Endothelial cell of umbilical vein (primary cell): ENCODE results near the gene TAOK2. TPM values are rescaled to one million over a fixed set of nuclear protein-coding genes. Genes with fewer than 3 reads are reported as not detected.
A peak's percentile ranks its signal among the peaks of the same experiment; 100 is the strongest.

Experiments
- BruUV-seq: library from RNA; stranded (reverse); fragments of 400-500 nt; replicated peaks from 2 replicates; lab custom pipeline; 2021; lab: Mats Ljungman, UMichigan
- CTCF ChIA-PET: fragments of 300-600, 350-600 bp; sonication (Branson Sonifier 250); formaldehyde crosslinking; loops from one replicate; lab custom pipeline; 2021; ENCODE audit warnings: antibody characterized with exemption, inconsistent platforms; lab: Charles Lee
- POLR2A ChIA-PET: fragments of 300-600, 350-600 bp; sonication (Branson Sonifier 250); formaldehyde crosslinking; loops from one replicate; lab custom pipeline; 2021; ENCODE audit warnings: antibody characterized with exemption, inconsistent platforms; lab: Charles Lee
- DNase-seq: peaks from one replicate; pipeline ENCODE4 v3.0.0-alpha.2; 2011; ENCODE audit warnings: low read depth, low spot score
- FAIRE-seq: peaks from 2 replicates; lab custom pipeline; 2011; peaks lifted over from hg19 to GRCh38; lab: Jason Lieb, UNC
- H2AFZ ChIP-seq: 2 replicates; pipeline ENCODE4 v1.6.0; 2012; ENCODE audit warnings: low read depth, low read length, control low read depth, inconsistent platforms
- H3K27ac ChIP-seq: 2 replicates; pipeline ENCODE4 v1.5.1; 2011; ENCODE audit warnings: low read depth, mild to moderate bottlenecking, control low read depth, low read length, moderate library complexity; ENCODE audit not compliant: insufficient read depth
- H3K27me3 ChIP-seq, 2 experiments: 2 replicates each; pipeline versions ENCODE4 v1.6.0 to v1.6.1; 2011; ENCODE audit warnings: low read length in 2 of 2, mixed read lengths in 1 of 2; ENCODE audit not compliant: control insufficient read depth in 2 of 2, insufficient read depth in 2 of 2
- H3K36me3 ChIP-seq, 2 experiments: 2 replicates in 1 of 2; 3 replicates in 1 of 2; pipeline ENCODE4 v1.5.1; 2011; ENCODE audit warnings: low read length in 2 of 2, mild to moderate bottlenecking in 1 of 2, moderate library complexity in 1 of 2; ENCODE audit not compliant: control insufficient read depth in 2 of 2, insufficient read depth in 2 of 2; ENCODE audit errors: extremely low read depth in 1 of 2
- H3K4me1 ChIP-seq: 3 replicates; pipeline ENCODE4 v1.5.1; 2011; ENCODE audit warnings: mild to moderate bottlenecking, low read length; ENCODE audit not compliant: control insufficient read depth, insufficient read depth; ENCODE audit errors: extremely low read depth
- H3K4me2 ChIP-seq: 2 replicates; pipeline ENCODE4 v1.6.1; 2011; ENCODE audit warnings: low read length, control low read depth, mixed read lengths; ENCODE audit not compliant: insufficient read depth
- H3K4me3 ChIP-seq, 3 experiments: fragments of 200-600 bp in 1 of 3; sonication (generic), shearing (Covaris generic) in 1 of 3; replicated peaks in 1 of 3; 2 replicates each; pipeline ENCODE4 v1.5.1; 2011 to 2016; ENCODE audit warnings: control low read depth in 3 of 3, low read length in 3 of 3, mild to moderate bottlenecking in 2 of 3, inconsistent platforms in 1 of 3, low read depth in 1 of 3, moderate library complexity in 1 of 3; ENCODE audit not compliant: insufficient read depth in 1 of 3
- H3K79me2 ChIP-seq: 2 replicates; pipeline ENCODE4 v1.6.0; 2012; ENCODE audit warnings: low read length, inconsistent platforms; ENCODE audit not compliant: control insufficient read depth, insufficient read depth
- H3K9ac ChIP-seq: replicated peaks from 2 replicates; pipeline ENCODE3; 2011; ENCODE audit warnings: low read length, control low read depth; ENCODE audit not compliant: insufficient read depth; ENCODE audit errors: extremely low read depth
- H3K9me1 ChIP-seq: replicated peaks from 3 replicates; pipeline ENCODE4 v1.6.0; 2011; ENCODE audit warnings: mild to moderate bottlenecking, low read length; ENCODE audit not compliant: control insufficient read depth, insufficient read depth; ENCODE audit errors: extremely low read depth
- H3K9me3 ChIP-seq: replicated peaks from 2 replicates; pipeline ENCODE4 v1.5.1; 2012; ENCODE audit warnings: low read length, inconsistent platforms; ENCODE audit not compliant: control insufficient read depth, insufficient read depth
- H4K20me1 ChIP-seq: replicated peaks from 2 replicates; pipeline ENCODE3; 2011; ENCODE audit warnings: mild to moderate bottlenecking, low read length; ENCODE audit not compliant: control insufficient read depth, insufficient read depth; ENCODE audit errors: extremely low read depth
- EZH2 ChIP-seq: IDR thresholded peaks from 2 replicates; pipeline ENCODE4 v1.6.1; 2012; ENCODE audit warnings: borderline replicate concordance, low read depth, mild to moderate bottlenecking, moderate library complexity, low read length, inconsistent platforms; ENCODE audit not compliant: severe bottlenecking
- FOS ChIP-seq: IDR thresholded peaks from 2 replicates; pipeline ENCODE4 v1.6.1; 2011; ENCODE audit warnings: mild to moderate bottlenecking, low read length, moderate library complexity, borderline replicate concordance; ENCODE audit not compliant: insufficient read depth
- GATA2 ChIP-seq: IDR thresholded peaks from 2 replicates; pipeline ENCODE4 v1.7.0; 2011; ENCODE audit warnings: low read depth, mild to moderate bottlenecking, moderate library complexity, mixed read lengths, low read length; ENCODE audit not compliant: insufficient read length, insufficient read depth
- JUN ChIP-seq: IDR thresholded peaks from 2 replicates; pipeline ENCODE4 v1.6.1; 2011; ENCODE audit warnings: borderline replicate concordance, low read depth; ENCODE audit not compliant: insufficient read length, insufficient read depth
- MYC ChIP-seq: IDR thresholded peaks from one replicate; pipeline ENCODE4 v1.6.1; 2011; ENCODE audit warnings: mild to moderate bottlenecking, low read depth, low read length
- POLR2A ChIP-seq: IDR thresholded peaks from 2 replicates; pipeline ENCODE4 v1.6.1; 2012; ENCODE audit warnings: low read depth, mild to moderate bottlenecking, control low read depth, low read length
- POLR2AphosphoS5 ChIP-seq: IDR thresholded peaks from 2 replicates; pipeline ENCODE4 v1.6.1; 2012; ENCODE audit warnings: low read depth, mild to moderate bottlenecking, control low read depth, low read length, moderate library complexity; ENCODE audit not compliant: insufficient read depth
- dilution Hi-C: fragments of 300-500 bp; cut with MboI; formaldehyde crosslinking; loops from one replicate; pipeline ENCODE4 v1.15.0; 2019; ENCODE audit warnings: low sequenced_read_pairs; ENCODE audit not compliant: extremely low pct_ligation_motif_present
- intact Hi-C: fragments of 100-400 bp; cut with micrococcal nuclease; formaldehyde crosslinking; loops from one replicate; pipeline ENCODE4 v1.10.0; 2022
- polyA plus RNA-seq, 4 experiments: library from polyadenylated mRNA; depleted of rRNA in 3 of 4; stranded (reverse) in 3 of 4; unstranded in 1 of 4; fragments of >200 nt; gene quantifications; 2 replicates each; pipeline versions ENCODE4 v1.2.1 to v1.2.3, GENCODE V29; 2011 to 2012; ENCODE audit warnings: missing spikeins in 1 of 4
- total RNA-seq: library from RNA; stranded (reverse); gene quantifications from 2 replicates; pipeline ENCODE4 v1.2.3, GENCODE V29; 2021
- TF ChIP-seq, protein P1 (sequence below): IDR thresholded peaks from 2 replicates; pipeline ENCODE4 v1.6.1; 2011; ENCODE audit not compliant: insufficient read depth, insufficient read length
- TF ChIP-seq, protein P2 (sequence below), 2 donors: IDR thresholded peaks; 1 replicate in 1 of 2; 2 replicates in 1 of 2; pipeline ENCODE4 v1.5.1; 2011; ENCODE audit warnings: low read length in 2 of 2, mild to moderate bottlenecking in 2 of 2, moderate library complexity in 2 of 2, control low read depth in 1 of 2, inconsistent platforms in 1 of 2, low read depth in 1 of 2; ENCODE audit not compliant: insufficient read depth in 1 of 2; ENCODE audit errors: extremely low read depth in 1 of 2

Gene TAOK2
- total and polyA plus RNA-seq, 2 donors (not counting 3 experiments of a cell fraction or from before 2014, with no cell fraction given): 52.8 to 114 TPM

DNA sequence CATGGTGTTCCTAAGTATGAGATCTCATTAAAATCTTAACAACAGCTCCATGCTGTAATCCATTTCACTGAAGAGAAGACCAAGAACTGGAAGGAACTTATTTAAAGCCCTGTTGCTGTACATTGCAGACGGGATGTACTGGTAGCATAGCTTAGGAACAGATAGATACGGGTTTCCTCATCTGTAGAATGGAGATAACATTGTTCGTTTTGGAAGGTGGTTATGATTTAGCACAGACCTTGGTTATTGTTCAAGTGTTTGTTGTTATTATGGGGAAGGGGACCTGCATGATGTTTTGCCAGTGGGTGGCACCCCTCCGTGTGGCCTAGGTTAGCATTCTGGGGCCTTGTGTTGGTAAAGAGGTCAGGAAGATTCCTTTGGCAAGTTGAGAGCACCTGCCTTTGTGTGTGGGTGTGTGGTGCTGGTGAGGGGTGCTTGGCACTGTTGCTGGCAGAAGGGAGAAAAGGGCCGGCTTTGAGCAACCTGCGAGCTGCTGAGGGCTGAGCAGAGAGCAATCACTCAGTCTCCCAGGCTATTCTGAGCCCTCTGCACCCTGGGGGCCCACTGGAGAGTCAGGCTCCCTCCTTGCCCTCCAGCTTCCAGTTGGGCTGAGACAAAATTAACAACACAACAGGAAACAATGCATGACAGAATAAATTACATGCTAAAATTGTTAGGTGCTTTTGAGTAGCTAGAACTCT lies 2.3 kb downstream of the TAOK2 start:
- peak; percentile 38 for FAIRE-seq
- H3K27me3 ChIP-seq: no peaks in the 10 kb centered on the region
- peaks cover 65% of the 10 kb centered on the region for H3K79me2 ChIP-seq
- peak overlapping the region; percentile 93 for H3K9ac ChIP-seq
- peak overlapping the region; percentile 81 for H3K27ac ChIP-seq
- TF ChIP-seq FOS (no peak), POLR2AphosphoS5 (no peak), MYC (no peak), EZH2 (no peak), JUN (no peak), GATA2 (no peak), POLR2A (no peak)
- TF ChIP-seq, protein P1, sequence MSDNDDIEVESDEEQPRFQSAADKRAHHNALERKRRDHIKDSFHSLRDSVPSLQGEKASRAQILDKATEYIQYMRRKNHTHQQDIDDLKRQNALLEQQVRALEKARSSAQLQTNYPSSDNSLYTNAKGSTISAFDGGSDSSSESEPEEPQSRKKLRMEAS: no peak
- TF ChIP-seq, protein P2, sequence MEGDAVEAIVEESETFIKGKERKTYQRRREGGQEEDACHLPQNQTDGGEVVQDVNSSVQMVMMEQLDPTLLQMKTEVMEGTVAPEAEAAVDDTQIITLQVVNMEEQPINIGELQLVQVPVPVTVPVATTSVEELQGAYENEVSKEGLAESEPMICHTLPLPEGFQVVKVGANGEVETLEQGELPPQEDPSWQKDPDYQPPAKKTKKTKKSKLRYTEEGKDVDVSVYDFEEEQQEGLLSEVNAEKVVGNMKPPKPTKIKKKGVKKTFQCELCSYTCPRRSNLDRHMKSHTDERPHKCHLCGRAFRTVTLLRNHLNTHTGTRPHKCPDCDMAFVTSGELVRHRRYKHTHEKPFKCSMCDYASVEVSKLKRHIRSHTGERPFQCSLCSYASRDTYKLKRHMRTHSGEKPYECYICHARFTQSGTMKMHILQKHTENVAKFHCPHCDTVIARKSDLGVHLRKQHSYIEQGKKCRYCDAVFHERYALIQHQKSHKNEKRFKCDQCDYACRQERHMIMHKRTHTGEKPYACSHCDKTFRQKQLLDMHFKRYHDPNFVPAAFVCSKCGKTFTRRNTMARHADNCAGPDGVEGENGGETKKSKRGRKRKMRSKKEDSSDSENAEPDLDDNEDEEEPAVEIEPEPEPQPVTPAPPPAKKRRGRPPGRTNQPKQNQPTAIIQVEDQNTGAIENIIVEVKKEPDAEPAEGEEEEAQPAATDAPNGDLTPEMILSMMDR (IDR thresholded peaks at IDR 0.05; ENCODE audit: extremely low read depth in 1 of 2, insufficient read depth in 1 of 2, low read depth in 1 of 2, low read length in 2 of 2): no peak
- H4K20me1 ChIP-seq: no peaks in the 10 kb centered on the region
- peak overlapping the region; percentile 79 to 95 (median 94) for H3K4me3 ChIP-seq
- dilution Hi-C loops (no loop called here), intact Hi-C loops (loop anchor here (5.0 kb wide), 1 partner anchor 184 kb away; the partner anchor contains the start of gene KIF22)
- no peaks in the 10 kb centered on the region for H3K9me3 ChIP-seq
- H3K4me2 ChIP-seq: peak overlapping the region; percentile 98
- no peak overlapping the region for H2AFZ ChIP-seq
- DNase-seq: peak; percentile 70
- ChIA-PET POLR2A (interaction anchor here (0.5 kb wide), 1 partner anchor 1355 kb away, joined by 3 read pairs; no protein-coding TSS in a partner anchor), CTCF (interaction anchor here (1.1 to 2.8 kb wide), 10 partner anchors 14 to 275 kb away, joined by 3 to 14 read pairs (median 4); partner anchors contain the start of genes INO80E and TMEM219)
- H3K36me3 ChIP-seq: peaks cover 26 to 33% of the 10 kb centered on the region in 2 experiments
- H3K4me1 ChIP-seq: peaks cover 47% of the 10 kb centered on the region
- no peaks in the 10 kb centered on the region for H3K9me1 ChIP-seq
- no TSS peak for BruUV-seq
